IMR-90 (cell line): ENCODE results near the gene SBF2. TPM values are rescaled to one million over a fixed set of nuclear protein-coding genes. Genes with fewer than 3 reads are reported as not detected.
A peak's percentile ranks its signal among the peaks of the same experiment; 100 is the strongest.

Experiments
- ATAC-seq: fragments of 200-7000 bp; cut with Tn5 transposase; 2 replicates; pipeline ENCODE4 v1.9.1; 2020; ENCODE audit warnings: low read depth, mild to moderate bottlenecking, moderate library complexity
- BruUV-seq: library from RNA; stranded (reverse); fragments of 400-500 nt; replicated peaks from 2 replicates; lab custom pipeline; 2021; lab: Mats Ljungman, UMichigan
- CTCF ChIA-PET: fragments of 300-600 bp; formaldehyde crosslinking; extraction: SDS; loops from one replicate; lab custom pipeline; 2021; ENCODE audit warnings: antibody characterized with exemption; lab: Yijun Ruan, JAX
- POLR2A ChIA-PET: fragments of 300-600 bp; sonication (Branson Sonifier 250); formaldehyde crosslinking; loops from one replicate; lab custom pipeline; 2022; ENCODE audit warnings: antibody characterized with exemption; ENCODE audit not compliant: unreplicated experiment; lab: Charles Lee
- DNase-seq: peaks from one replicate; pipeline ENCODE4 v3.0.0; 2013
- H2AFZ ChIP-seq: replicated peaks from 2 replicates; pipeline ENCODE3; 2013; ENCODE audit warnings: low read length, mild to moderate bottlenecking; ENCODE audit not compliant: poor library complexity
- H2AK5ac ChIP-seq: 2 replicates; pipeline ENCODE4 v1.6.1; 2013; ENCODE audit warnings: low read depth, low read length, inconsistent platforms
- H2AK9ac ChIP-seq: replicated peaks from 2 replicates; pipeline ENCODE3; 2013; ENCODE audit warnings: mild to moderate bottlenecking, low read depth, low read length, moderate library complexity; ENCODE audit not compliant: poor library complexity
- H2BK120ac ChIP-seq: 2 replicates; pipeline ENCODE4 v1.6.1; 2013; ENCODE audit warnings: low read depth, low read length, inconsistent platforms
- H2BK15ac ChIP-seq: 3 replicates; pipeline ENCODE4 v1.6.1; 2013; ENCODE audit warnings: low read depth, low read length, inconsistent platforms
- H2BK20ac ChIP-seq: 2 replicates; pipeline ENCODE4 v1.6.1; 2013; ENCODE audit warnings: low read depth, mild to moderate bottlenecking, inconsistent platforms, low read length, moderate library complexity
- H2BK5ac ChIP-seq: 2 replicates; pipeline ENCODE4 v1.6.1; 2013; ENCODE audit warnings: mild to moderate bottlenecking, low read depth, low read length, inconsistent platforms; ENCODE audit not compliant: poor library complexity, severe bottlenecking
- H3K14ac ChIP-seq: replicated peaks from 2 replicates; pipeline ENCODE4 v1.6.1; 2013; ENCODE audit warnings: low read depth, low read length, inconsistent platforms
- H3K18ac ChIP-seq: 2 replicates; pipeline ENCODE4 v1.6.1; 2013; ENCODE audit warnings: low read depth, low read length, control low read depth
- H3K23ac ChIP-seq: 2 replicates; pipeline ENCODE4 v1.6.1; 2013; ENCODE audit warnings: low read depth, low read length, inconsistent platforms
- H3K27ac ChIP-seq: 2 replicates; pipeline ENCODE4 v1.5.1; 2013; ENCODE audit warnings: mild to moderate bottlenecking, control low read depth, low read length; ENCODE audit not compliant: insufficient read depth
- H3K27me3 ChIP-seq: 2 replicates; pipeline ENCODE4 v1.6.1; 2013; ENCODE audit warnings: low read length; ENCODE audit not compliant: control insufficient read depth, insufficient read depth
- H3K36me3 ChIP-seq: 2 replicates; pipeline ENCODE4 v1.6.1; 2013; ENCODE audit warnings: low read length, mixed read lengths; ENCODE audit not compliant: control insufficient read depth, insufficient read depth
- H3K4ac ChIP-seq: 2 replicates; pipeline ENCODE4 v1.6.1; 2013; ENCODE audit warnings: low read depth, low read length, inconsistent platforms
- H3K4me1 ChIP-seq: 2 replicates; pipeline ENCODE4 v1.6.1; 2013; ENCODE audit warnings: low read length, mixed read lengths; ENCODE audit not compliant: control insufficient read depth, insufficient read depth
- H3K4me2 ChIP-seq: 2 replicates; pipeline ENCODE4 v1.6.1; 2013; ENCODE audit warnings: low read depth, mild to moderate bottlenecking, control low read depth, low read length, moderate library complexity
- H3K4me3 ChIP-seq: 2 replicates; pipeline ENCODE4 v1.5.1; 2013; ENCODE audit warnings: low read depth, mild to moderate bottlenecking, control low read depth, low read length, moderate library complexity; ENCODE audit not compliant: insufficient read depth
- H3K56ac ChIP-seq: 2 replicates; pipeline ENCODE4 v1.6.1; 2013; ENCODE audit warnings: low read length, inconsistent platforms; ENCODE audit not compliant: insufficient read depth; ENCODE audit errors: extremely low read depth
- H3K79me1 ChIP-seq, 2 experiments: 2 replicates each; pipeline ENCODE4 v1.6.1; 2013; ENCODE audit warnings: low read length in 2 of 2, inconsistent platforms in 1 of 2, low read depth in 1 of 2
- H3K9ac ChIP-seq: 2 replicates; pipeline ENCODE4 v1.6.1; 2013; ENCODE audit warnings: low read depth, low read length, control low read depth
- H3K9me1 ChIP-seq: 2 replicates; pipeline ENCODE4 v1.6.1; 2013; ENCODE audit warnings: low read length, inconsistent platforms; ENCODE audit not compliant: insufficient read depth
- H3K9me3 ChIP-seq: 2 replicates; pipeline ENCODE4 v1.6.1; 2013; ENCODE audit warnings: low read length; ENCODE audit not compliant: control insufficient read depth, insufficient read depth
- H4K20me1 ChIP-seq: 2 replicates; pipeline ENCODE4 v1.6.1; 2013; ENCODE audit warnings: low read length, inconsistent platforms; ENCODE audit not compliant: insufficient read depth
- H4K5ac ChIP-seq: 2 replicates; pipeline ENCODE4 v1.6.1; 2013; ENCODE audit warnings: mild to moderate bottlenecking, low read depth, low read length, control low read depth
- H4K8ac ChIP-seq, 2 experiments: 2 replicates each; pipeline ENCODE4 v1.6.1; 2013; ENCODE audit warnings: low read depth in 2 of 2, low read length in 2 of 2, control low read depth in 1 of 2, inconsistent platforms in 1 of 2
- H4K91ac ChIP-seq: 2 replicates; pipeline ENCODE4 v1.6.1; 2013; ENCODE audit warnings: low read depth, low read length, inconsistent platforms; ENCODE audit not compliant: insufficient read depth
- BHLHE40 ChIP-seq: fragments of 150-350 bp; IDR thresholded peaks from 2 replicates; pipeline ENCODE4 v1.6.1; 2016; ENCODE audit warnings: mild to moderate bottlenecking, low read depth, low read length
- CEBPB ChIP-seq: IDR thresholded peaks from 2 replicates; pipeline ENCODE4 v1.6.1; 2012; ENCODE audit warnings: low read depth, low read length, improper control_type of control experiment
- CHD1 ChIP-seq: IDR thresholded peaks from 2 replicates; pipeline ENCODE4 v1.6.1; 2012; ENCODE audit warnings: low read depth, low read length, improper control_type of control experiment
- CTCF ChIP-seq: conservative IDR thresholded peaks from 2 replicates; pipeline ENCODE4 v1.5.1; 2012; ENCODE audit warnings: mild to moderate bottlenecking, low read depth, low read length, improper control_type of control experiment
- ELK1 ChIP-seq: fragments of 150-350 bp; IDR thresholded peaks from 2 replicates; pipeline ENCODE4 v1.6.1; 2016; ENCODE audit warnings: low read depth, mild to moderate bottlenecking, low read length, moderate library complexity, borderline replicate concordance
- FOS ChIP-seq: fragments of 150-350 bp; IDR thresholded peaks from 2 replicates; pipeline ENCODE4 v1.6.1; 2016; ENCODE audit warnings: low read depth, low read length
- MAFK ChIP-seq: IDR thresholded peaks from 2 replicates; pipeline ENCODE4 v1.6.1; 2012; ENCODE audit warnings: low read depth, low read length, improper control_type of control experiment
- MAZ ChIP-seq: IDR thresholded peaks from 2 replicates; pipeline ENCODE4 v1.6.1; 2012; ENCODE audit warnings: low read depth, mild to moderate bottlenecking, low read length, improper control_type of control experiment, moderate library complexity, borderline replicate concordance
- MXI1 ChIP-seq: IDR thresholded peaks from 2 replicates; pipeline ENCODE4 v1.6.1; 2012; ENCODE audit warnings: low read depth, mild to moderate bottlenecking, low read length, moderate library complexity, borderline replicate concordance
- NFE2L2 ChIP-seq: fragments of 150-350 bp; IDR thresholded peaks from 2 replicates; pipeline ENCODE4 v1.6.1; 2016; ENCODE audit warnings: low read depth, mild to moderate bottlenecking, low read length
- POLR2A ChIP-seq: IDR thresholded peaks from 2 replicates; pipeline ENCODE4 v1.6.1; 2012; ENCODE audit warnings: mild to moderate bottlenecking, low read depth, low read length
- RAD21 ChIP-seq: IDR thresholded peaks from 2 replicates; pipeline ENCODE4 v1.6.1; 2012; ENCODE audit warnings: low read length, improper control_type of control experiment
- RCOR1 ChIP-seq: IDR thresholded peaks from 2 replicates; pipeline ENCODE4 v1.6.1; 2012; ENCODE audit warnings: mild to moderate bottlenecking, low read length, improper control_type of control experiment; ENCODE audit not compliant: insufficient replicate concordance
- RFX5 ChIP-seq: IDR thresholded peaks from 2 replicates; pipeline ENCODE4 v1.8.0; 2012; ENCODE audit warnings: low read depth, mild to moderate bottlenecking, low read length, moderate library complexity
- SMC3 ChIP-seq: fragments of 150-350 bp; IDR thresholded peaks from 2 replicates; pipeline ENCODE4 v1.6.1; 2016; ENCODE audit warnings: low read depth, mild to moderate bottlenecking, antibody characterized with exemption, low read length, moderate library complexity
- WGBS, 2 experiments: methylation state at CpG; one replicate each; pipeline versions ENCODE4 v1.1.5 to v1.1.7; 2013; ENCODE audit warnings: missing lambda C conversion rate in 2 of 2; ENCODE audit not compliant: insufficient read length in 1 of 2; ENCODE audit errors: extremely low coverage in 2 of 2; 5-methylcytosine and 5-hydroxymethylcytosine counted together
- dilution Hi-C: fragments of 300-500 bp; cut with HindIII; formaldehyde crosslinking; loops from one replicate; pipeline ENCODE4 v1.14.3; 2018; ENCODE audit warnings: low sequenced_read_pairs; ENCODE audit not compliant: unreplicated experiment
- in situ Hi-C: fragments of 300-500 bp; cut with MboI; formaldehyde crosslinking; loops from 3 replicates; pipeline ENCODE4 v1.14.3; 2019; ENCODE audit warnings: low sequenced_read_pairs, inconsistent platforms, mixed read lengths
- intact Hi-C: fragments of 100-400 bp; cut with micrococcal nuclease; formaldehyde crosslinking; loops from 2 replicates; pipeline ENCODE4 v1.10.0; 2022
- polyA plus RNA-seq, 3 experiments: library from polyadenylated mRNA; depleted of rRNA; stranded (reverse); fragments of >200 nt; gene quantifications; 2 replicates each; pipeline ENCODE4 v1.2.3, GENCODE V29; 2012; ENCODE audit warnings: low replicate concordance in 1 of 3
- total RNA-seq: library from RNA; depleted of rRNA; stranded (reverse); fragments of >200 nt; gene quantifications from 2 replicates; pipeline ENCODE4 v1.2.3, GENCODE V29; 2012
- TF ChIP-seq, protein P1 (sequence below): fragments of 150-350 bp; IDR thresholded peaks from 2 replicates; pipeline ENCODE4 v1.6.1; 2017; ENCODE audit warnings: mild to moderate bottlenecking, antibody characterized with exemption, low read length, low read depth

The SBF2 gene
- total and polyA plus RNA-seq, 2 of the 4 experiments (the other 2 are of a cell fraction): 23.8 to 51.8 TPM

GRCh38 chr11:10287140-10287539 is 6.9 kb downstream of the SBF2 start:
- Histone ChIP-seq H3K4me2 (no peak overlapping the region), H2AK5ac (no peak overlapping the region), H4K8ac (no peak overlapping the region), H3K9me1 (peaks cover 13% of the 10 kb centered on the region), H3K4me3 (no peak overlapping the region), H3K23ac (no peak overlapping the region), H4K5ac (no peak overlapping the region), H3K9ac (no peak overlapping the region), H2AFZ (no peak overlapping the region), H3K18ac (no peak overlapping the region), H2BK120ac (no peak overlapping the region), H3K4ac (no peak overlapping the region), H4K20me1 (peaks cover 34% of the 10 kb centered on the region), H4K91ac (0 out of 2 replicates have a peak overlapping the region, but pooled peaks have one; percentile 3), H3K9me3 (no peaks in the 10 kb centered on the region), H2BK5ac (no peak overlapping the region), H3K4me1 (peaks cover 13% of the 10 kb centered on the region), H2BK15ac (no peak overlapping the region), H2AK9ac (no peak overlapping the region), H3K36me3 (peaks cover 10% of the 10 kb centered on the region), H3K27me3 (no peaks in the 10 kb centered on the region), H2BK20ac (no peak overlapping the region), H3K27ac (no peak overlapping the region), H3K14ac (no peak overlapping the region), H3K56ac (no peak overlapping the region), H3K79me1 (peaks cover 35 to 87% of the 10 kb centered on the region in 2 experiments)
- intact Hi-C loops: no loop called here
- in situ Hi-C loops: no loop called here
- WGBS, 2 experiments: no CpG with 5 or more reads among the region's 3 CpGs
- TF ChIP-seq BHLHE40 (no peak), FOS (no peak), POLR2A (no peak), ELK1 (no peak), RCOR1 (no peak), MXI1 (no peak), CEBPB (no peak), SMC3 (no peak), RAD21 (no peak), MAZ (no peak), RFX5 (no peak), CTCF (no peak), CHD1 (no peak), NFE2L2 (no peak), MAFK (no peak)
- TF ChIP-seq, protein P1, sequence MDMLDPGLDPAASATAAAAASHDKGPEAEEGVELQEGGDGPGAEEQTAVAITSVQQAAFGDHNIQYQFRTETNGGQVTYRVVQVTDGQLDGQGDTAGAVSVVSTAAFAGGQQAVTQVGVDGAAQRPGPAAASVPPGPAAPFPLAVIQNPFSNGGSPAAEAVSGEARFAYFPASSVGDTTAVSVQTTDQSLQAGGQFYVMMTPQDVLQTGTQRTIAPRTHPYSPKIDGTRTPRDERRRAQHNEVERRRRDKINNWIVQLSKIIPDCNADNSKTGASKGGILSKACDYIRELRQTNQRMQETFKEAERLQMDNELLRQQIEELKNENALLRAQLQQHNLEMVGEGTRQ: no peak
- CTCF ChIA-PET: interaction anchor here (0.6 to 1.1 kb wide), 4 partner anchors 14 to 412 kb away, joined by 3 to 5 read pairs (median 4); no protein-coding TSS in a partner anchor
- POLR2A ChIA-PET: no interaction called here
- no TSS peak for BruUV-seq
- DNase-seq (peak; percentile 26), ATAC-seq (no peak)
- dilution Hi-C loops: no loop called here
